Astrocyte (in vitro differentiated cells and primary cell): ENCODE data around the gene FBXL7.

Source experiments
- EZH2 ChIP-seq: IDR thresholded peaks from 2 replicates; pipeline ENCODE4 v1.6.1; 2012; ENCODE audit warnings: mild to moderate bottlenecking, low read length, inconsistent platforms; ENCODE audit not compliant: insufficient read depth
- TF ChIP-seq, protein P1 (sequence below): IDR thresholded peaks from 2 replicates; pipeline ENCODE4 v1.5.1; 2011; ENCODE audit warnings: low read depth, mild to moderate bottlenecking, inconsistent platforms, low read length, moderate library complexity; ENCODE audit not compliant: insufficient read depth

DNA sequence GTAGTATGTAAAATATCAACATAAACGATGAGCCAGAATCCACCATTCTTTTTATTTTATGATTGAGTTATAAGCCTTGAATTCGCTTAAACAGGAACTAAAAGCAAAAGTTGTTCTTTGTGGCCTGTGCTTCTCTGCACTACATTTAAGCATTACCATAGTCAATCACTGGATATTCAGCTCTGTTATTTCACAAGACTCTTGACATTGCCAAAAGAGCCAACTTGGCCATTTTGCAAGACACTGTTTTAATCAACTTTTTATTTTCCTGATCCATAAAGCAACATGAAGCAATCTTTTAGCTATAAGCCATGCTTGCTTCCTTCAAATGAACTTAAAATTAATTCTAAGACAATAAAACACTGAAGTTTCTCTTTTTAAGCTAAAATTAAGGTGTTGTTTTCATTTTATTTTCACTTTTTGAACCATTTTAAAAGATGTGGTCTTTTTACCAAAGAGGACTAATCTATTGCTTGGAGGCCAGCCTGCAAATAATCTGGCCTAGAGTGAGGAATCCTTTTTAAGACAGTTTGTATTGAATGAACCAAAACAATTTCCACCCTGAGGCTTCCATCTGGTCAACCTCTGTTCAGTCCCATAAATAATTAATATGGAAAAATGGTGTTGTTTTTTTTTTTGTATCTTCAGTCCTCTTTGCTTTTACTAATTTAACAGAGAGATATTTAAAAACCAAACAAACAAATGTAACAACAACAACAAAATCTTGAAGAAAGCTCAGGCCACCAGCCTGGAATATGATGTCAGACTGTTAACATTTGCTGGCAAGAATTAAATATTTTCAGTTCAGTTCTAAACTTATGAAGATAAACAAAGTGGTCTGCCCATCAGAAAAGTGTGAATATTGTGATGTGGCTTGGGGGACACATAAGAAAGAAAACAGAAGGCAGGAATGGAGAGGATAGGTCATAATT is 405.2 kb downstream of the FBXL7 start:
- TF ChIP-seq, protein P1, sequence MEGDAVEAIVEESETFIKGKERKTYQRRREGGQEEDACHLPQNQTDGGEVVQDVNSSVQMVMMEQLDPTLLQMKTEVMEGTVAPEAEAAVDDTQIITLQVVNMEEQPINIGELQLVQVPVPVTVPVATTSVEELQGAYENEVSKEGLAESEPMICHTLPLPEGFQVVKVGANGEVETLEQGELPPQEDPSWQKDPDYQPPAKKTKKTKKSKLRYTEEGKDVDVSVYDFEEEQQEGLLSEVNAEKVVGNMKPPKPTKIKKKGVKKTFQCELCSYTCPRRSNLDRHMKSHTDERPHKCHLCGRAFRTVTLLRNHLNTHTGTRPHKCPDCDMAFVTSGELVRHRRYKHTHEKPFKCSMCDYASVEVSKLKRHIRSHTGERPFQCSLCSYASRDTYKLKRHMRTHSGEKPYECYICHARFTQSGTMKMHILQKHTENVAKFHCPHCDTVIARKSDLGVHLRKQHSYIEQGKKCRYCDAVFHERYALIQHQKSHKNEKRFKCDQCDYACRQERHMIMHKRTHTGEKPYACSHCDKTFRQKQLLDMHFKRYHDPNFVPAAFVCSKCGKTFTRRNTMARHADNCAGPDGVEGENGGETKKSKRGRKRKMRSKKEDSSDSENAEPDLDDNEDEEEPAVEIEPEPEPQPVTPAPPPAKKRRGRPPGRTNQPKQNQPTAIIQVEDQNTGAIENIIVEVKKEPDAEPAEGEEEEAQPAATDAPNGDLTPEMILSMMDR: no peak
- TF ChIP-seq EZH2: no peak
